Mucosa of stomach (tissue), 1 donor: ENCODE data around the gene IDH3B.

Experiments used
- H3K27me3 ChIP-seq: one replicate; pipeline ENCODE4 v1.7.0; 2013; ENCODE audit warnings: mild to moderate bottlenecking, low read length; ENCODE audit not compliant: control insufficient read depth, insufficient read depth
- H3K36me3 ChIP-seq: one replicate; pipeline ENCODE4 v1.7.0; 2013; ENCODE audit warnings: low read length; ENCODE audit not compliant: control insufficient read depth, insufficient read depth
- H3K4me1 ChIP-seq: one replicate; pipeline ENCODE4 v1.7.0; 2013; ENCODE audit warnings: mild to moderate bottlenecking, low read length; ENCODE audit not compliant: control insufficient read depth, insufficient read depth
- H3K4me3 ChIP-seq: one replicate; pipeline ENCODE4 v1.7.0; 2013; ENCODE audit warnings: low read length
- H3K9ac ChIP-seq: one replicate; pipeline ENCODE4 v1.7.0; 2013; ENCODE audit warnings: mild to moderate bottlenecking, low read length, moderate library complexity
- H3K9me3 ChIP-seq: one replicate; pipeline ENCODE4 v1.7.0; 2013; ENCODE audit warnings: mild to moderate bottlenecking, low read length, moderate library complexity; ENCODE audit not compliant: control insufficient read depth
- donor health status: Pancreatic carcinoma.

Gene IDH3B

GRCh38 chr20:2653556-2654383 lies 10.2 kb downstream of the IDH3B start:
- peaks cover 26% of the 10 kb centered on the region for H3K36me3 ChIP-seq
- H3K4me1 ChIP-seq, result peaks cover 6% of the 10 kb centered on the region
- H3K9me3 ChIP-seq, result no peaks in the 10 kb centered on the region
- H3K9ac ChIP-seq, result peak overlapping the region; percentile 69
- H3K27me3 ChIP-seq, result no peaks in the 10 kb centered on the region
- H3K4me3 ChIP-seq, result peak overlapping the region; percentile 33

- peak overlapping the region; percentile 33 for H3K4me3 ChIP-seq
- H3K36me3 ChIP-seq, result peaks cover 21% of the 10 kb centered on the region
- no peaks in the 10 kb centered on the region for H3K9me3 ChIP-seq
- peaks cover 6% of the 10 kb centered on the region for H3K4me1 ChIP-seq
- H3K9ac ChIP-seq, result peak overlapping the region; percentile 69
- no peaks in the 10 kb centered on the region for H3K27me3 ChIP-seq
Measured at GRCh38 chr20:2652724-2653555, 11.1 kb downstream of the IDH3B start.

- no peaks in the 10 kb centered on the region for H3K9me3 ChIP-seq
- H3K9ac ChIP-seq, result peak within 1 kb of the TSS; percentile 78
- peaks cover 6% of the 10 kb centered on the region for H3K4me1 ChIP-seq
- H3K4me3 ChIP-seq, result peak within 1 kb of the TSS; percentile 80
- H3K27me3 ChIP-seq, result no peaks in the 10 kb centered on the region
- peaks cover 21% of the 10 kb centered on the region for H3K36me3 ChIP-seq
Measured at GRCh38 chr20:2651772-2652723, 12.0 kb downstream of the IDH3B start, which contains the start of gene NOP56. NOP56 (plus strand) TSS chr20:2652632; CDS start chr20:2652661, 29 bp downstream.

- Histone ChIP-seq H3K4me1 (no peaks in the 10 kb centered on the region), H3K4me3 (no peak overlapping the region), H3K9ac (no peak overlapping the region), H3K9me3 (no peaks in the 10 kb centered on the region), H3K27me3 (no peaks in the 10 kb centered on the region), H3K36me3 (no peaks in the 10 kb centered on the region)
Measured at GRCh38 chr20:2643708-2644107, 20.3 kb downstream of the IDH3B start.

GRCh38 chr20:2640899-2641298 lies 23.1 kb downstream of the IDH3B start:
- H3K4me3 ChIP-seq, result no peak overlapping the region
- H3K9me3 ChIP-seq, result no peaks in the 10 kb centered on the region
- H3K36me3 ChIP-seq, result no peaks in the 10 kb centered on the region
- H3K27me3 ChIP-seq, result peaks cover 3% of the 10 kb centered on the region
- H3K4me1 ChIP-seq, result no peaks in the 10 kb centered on the region
- H3K9ac ChIP-seq, result no peak overlapping the region

GRCh38 chr20:2640260-2640659 lies 23.8 kb downstream of the IDH3B start:
- no peaks in the 10 kb centered on the region for H3K36me3 ChIP-seq
- H3K4me3 ChIP-seq, result no peak overlapping the region
- no peaks in the 10 kb centered on the region for H3K4me1 ChIP-seq

GRCh38 chr20:2637246-2637645 lies 26.8 kb downstream of the IDH3B start:
- no peaks in the 10 kb centered on the region for H3K9me3 ChIP-seq
- no peak overlapping the region for H3K9ac ChIP-seq
- no peak overlapping the region for H3K4me3 ChIP-seq
- H3K4me1 ChIP-seq, result peaks cover 7% of the 10 kb centered on the region
- peaks cover 19% of the 10 kb centered on the region for H3K27me3 ChIP-seq
- H3K36me3 ChIP-seq, result no peaks in the 10 kb centered on the region

More at GRCh38 chr20:2640260-2640659, 23.8 kb downstream of the IDH3B start:
- Histone ChIP-seq H3K27me3 (peaks cover 8% of the 10 kb centered on the region), H3K9me3 (no peaks in the 10 kb centered on the region), H3K9ac (no peak overlapping the region)

- no peak overlapping the region for H3K4me3 ChIP-seq
- no peak overlapping the region for H3K9ac ChIP-seq
- H3K27me3 ChIP-seq, result peaks cover 19% of the 10 kb centered on the region
- H3K9me3 ChIP-seq, result no peaks in the 10 kb centered on the region
- no peaks in the 10 kb centered on the region for H3K36me3 ChIP-seq
- H3K4me1 ChIP-seq, result peaks cover 7% of the 10 kb centered on the region
Measured at GRCh38 chr20:2633381-2633780, 30.6 kb downstream of the IDH3B start.

- no peak overlapping the region for H3K9ac ChIP-seq
- no peaks in the 10 kb centered on the region for H3K36me3 ChIP-seq
- H3K27me3 ChIP-seq, result peaks cover 19% of the 10 kb centered on the region
- H3K4me3 ChIP-seq, result no peak overlapping the region
- H3K4me1 ChIP-seq, result peaks cover 7% of the 10 kb centered on the region
- no peaks in the 10 kb centered on the region for H3K9me3 ChIP-seq
Measured at GRCh38 chr20:2631228-2631627, 32.8 kb downstream of the IDH3B start.

- Histone ChIP-seq H3K4me1 (no peaks in the 10 kb centered on the region), H3K9me3 (no peaks in the 10 kb centered on the region), H3K4me3 (no peak overlapping the region), H3K36me3 (no peaks in the 10 kb centered on the region), H3K9ac (no peak overlapping the region), H3K27me3 (no peaks in the 10 kb centered on the region)
Measured at GRCh38 chr20:2626853-2627541, 37.0 kb downstream of the IDH3B start.

GRCh38 chr20:2625062-2625461 lies 39.0 kb downstream of the IDH3B start:
- no peaks in the 10 kb centered on the region for H3K4me1 ChIP-seq
- no peaks in the 10 kb centered on the region for H3K27me3 ChIP-seq
- H3K36me3 ChIP-seq, result no peaks in the 10 kb centered on the region
- H3K9ac ChIP-seq, result no peak overlapping the region
- H3K4me3 ChIP-seq, result no peak overlapping the region
- no peaks in the 10 kb centered on the region for H3K9me3 ChIP-seq
